Neural progenitor cell (in vitro differentiated cells): ENCODE data around the gene ZNF710. TPM values are rescaled to one million over a fixed set of nuclear protein-coding genes. Genes with fewer than 3 reads are reported as not detected.
A peak's percentile ranks its signal among the peaks of the same experiment; 100 is the strongest.

ENCODE experiments used
- DNase-seq: peaks from one replicate; pipeline ENCODE4 v3.0.0-alpha.2; 2016; ENCODE audit warnings: low spot score
- H2AFZ ChIP-seq: fragments of 200-600 bp; sonication (generic); replicated peaks from 2 replicates; pipeline ENCODE4 v1.6.1; 2016; ENCODE audit warnings: antibody characterized with exemption
- H3F3A ChIP-seq: fragments of 200-600 bp; sonication (generic); 2 replicates; pipeline ENCODE4 v1.6.1; 2016; ENCODE audit warnings: antibody characterized with exemption, low read depth
- H3K27ac ChIP-seq: fragments of 200-600 bp; sonication (generic); 2 replicates; pipeline ENCODE4 v1.5.1; 2016; ENCODE audit warnings: mild to moderate bottlenecking
- H3K27me3 ChIP-seq: fragments of 200-600 bp; sonication (generic); 2 replicates; pipeline ENCODE4 v1.6.1; 2016; ENCODE audit warnings: mild to moderate bottlenecking, moderate library complexity
- H3K36me3 ChIP-seq: fragments of 200-600 bp; sonication (generic); 2 replicates; pipeline ENCODE4 v1.5.1; 2016
- H3K4me1 ChIP-seq: fragments of 200-600 bp; sonication (generic); 2 replicates; pipeline ENCODE4 v1.6.1; 2016; ENCODE audit warnings: mixed run types
- H3K4me2 ChIP-seq: fragments of 200-600 bp; sonication (generic); 2 replicates; pipeline ENCODE4 v1.6.1; 2016
- H3K4me3 ChIP-seq: fragments of 200-600 bp; sonication (generic); 2 replicates; pipeline ENCODE4 v1.5.1; 2016
- H3K79me2 ChIP-seq: fragments of 200-600 bp; sonication (generic); 2 replicates; pipeline ENCODE4 v1.6.1; 2016; ENCODE audit warnings: low read depth
- H3K9ac ChIP-seq: fragments of 200-600 bp; sonication (generic); 2 replicates; pipeline ENCODE4 v1.6.1; 2016
- H3K9me3 ChIP-seq: fragments of 200-600 bp; sonication (generic); 2 replicates; pipeline ENCODE4 v1.5.1; 2016; ENCODE audit warnings: low read depth
- H4K20me1 ChIP-seq: fragments of 200-600 bp; sonication (generic); 2 replicates; pipeline ENCODE4 v1.6.1; 2016; ENCODE audit warnings: low read depth
- H3K27ac Mint-ChIP-seq: 3 replicates; pipeline ENCODE4 v1.8.0; 2021; ENCODE audit warnings: mixed read lengths
- H3K27me3 Mint-ChIP-seq: 2 replicates; pipeline ENCODE4 v1.8.0; 2022; ENCODE audit warnings: low read depth, mild to moderate bottlenecking, inconsistent platforms, moderate library complexity, mixed read lengths; ENCODE audit not compliant: insufficient read depth
- H3K36me3 Mint-ChIP-seq: 3 replicates; pipeline ENCODE4 v1.8.0; 2021; ENCODE audit warnings: mixed read lengths
- H3K4me1 Mint-ChIP-seq: 3 replicates; pipeline ENCODE4 v1.8.0; 2021; ENCODE audit warnings: mixed read lengths
- H3K4me3 Mint-ChIP-seq: 3 replicates; pipeline ENCODE4 v1.8.0; 2021; ENCODE audit warnings: mild to moderate bottlenecking, moderate library complexity, mixed read lengths
- H3K9me3 Mint-ChIP-seq: 3 replicates; pipeline ENCODE4 v1.8.0; 2020; ENCODE audit warnings: mixed read lengths
- CTCF ChIP-seq: fragments of 200-600 bp; sonication (generic); IDR thresholded peaks from 2 replicates; pipeline ENCODE4 v1.5.1; 2017; ENCODE audit warnings: antibody characterized with exemption, mild to moderate bottlenecking
- EZH2 ChIP-seq: fragments of 200-600 bp; sonication (generic); IDR thresholded peaks from 2 replicates; pipeline ENCODE4 v1.6.1; 2017; ENCODE audit warnings: antibody characterized with exemption, mild to moderate bottlenecking, moderate library complexity
- EZH2phosphoT487 ChIP-seq: fragments of 200-600 bp; sonication (generic); IDR thresholded peaks from 2 replicates; pipeline ENCODE4 v1.6.1; 2017; ENCODE audit warnings: antibody characterized with exemption
- total RNA-seq: library from RNA; depleted of rRNA; stranded (reverse); fragments of >200 nt; gene quantifications from 2 replicates; pipeline ENCODE4 v1.2.3, GENCODE V29; 2015; ENCODE audit warnings: low replicate concordance

Gene ZNF710
- total RNA-seq, 1 donor from 2014 or later = 14.9 TPM

GRCh38 chr15:90042356-90042755 is 41.2 kb downstream of the ZNF710 start:
- H3K79me2 ChIP-seq = peaks cover 80% of the 10 kb centered on the region
- Mint-ChIP-seq H3K9me3 (no peaks in the 10 kb centered on the region), H3K4me1 (peaks cover 60% of the 10 kb centered on the region), H3K27me3 (no peaks in the 10 kb centered on the region), H3K36me3 (peaks cover 8% of the 10 kb centered on the region), H3K27ac (peak overlapping the region; percentile 87), H3K4me3 (no peak overlapping the region)
- peaks cover 45% of the 10 kb centered on the region for H3K4me1 ChIP-seq
- no peaks in the 10 kb centered on the region for H3K9me3 ChIP-seq
- no peaks in the 10 kb centered on the region for H3K36me3 ChIP-seq
- TF ChIP-seq EZH2phosphoT487 (no peak), CTCF (no peak), EZH2 (no peak)
- H3K4me2 ChIP-seq = no peak overlapping the region
- H3K4me3 ChIP-seq = no peak overlapping the region
- no peak overlapping the region for H3K9ac ChIP-seq
- H3K27ac ChIP-seq = peak overlapping the region; percentile 88
- H4K20me1 ChIP-seq = peaks cover 16% of the 10 kb centered on the region
- peaks cover 31% of the 10 kb centered on the region for H3F3A ChIP-seq
- no peak overlapping the region for H2AFZ ChIP-seq
- no peaks in the 10 kb centered on the region for H3K27me3 ChIP-seq
- no peak for DNase-seq

DNA sequence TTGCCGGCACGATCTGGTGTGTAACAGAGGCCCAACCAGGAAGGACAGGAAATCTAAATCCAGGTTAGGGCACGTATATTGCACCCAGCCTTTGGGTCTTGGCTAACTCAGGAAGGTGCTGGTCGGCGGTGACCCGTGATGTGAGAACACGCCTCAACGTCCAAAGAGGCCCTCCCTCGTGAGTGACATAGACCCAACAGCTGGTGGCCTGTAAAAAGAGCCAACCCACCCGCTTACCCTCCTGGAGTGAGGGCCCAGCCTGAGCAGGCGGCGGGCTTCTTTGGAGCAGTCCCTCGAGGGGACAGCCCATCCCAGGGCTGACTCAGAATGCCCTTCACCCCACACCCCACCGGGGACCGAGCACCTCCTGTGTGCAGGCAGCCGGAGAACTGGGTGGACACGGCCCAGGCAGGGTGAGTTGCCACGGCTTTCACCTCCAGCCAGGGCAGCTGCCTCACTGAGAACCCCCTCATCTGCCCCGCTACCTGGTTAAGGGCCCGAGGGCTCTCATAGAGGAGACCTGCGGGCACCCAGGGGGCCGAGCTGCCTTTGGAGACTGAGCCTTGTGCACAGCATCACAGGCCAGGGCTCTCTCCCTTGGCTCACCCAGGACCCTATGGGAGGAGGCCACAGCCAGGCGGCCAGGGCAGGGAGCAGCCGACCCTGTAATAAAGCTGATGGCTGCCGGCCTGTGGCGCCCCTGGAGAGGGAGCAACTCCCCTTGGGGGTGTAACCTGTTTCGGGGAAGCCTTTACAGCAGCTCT is 41.8 kb downstream of the ZNF710 start:
- TF ChIP-seq CTCF (no peak), EZH2phosphoT487 (no peak), EZH2 (no peak)
- Histone ChIP-seq H3K79me2 (peaks cover 80% of the 10 kb centered on the region), H3K27ac (peak overlapping the region; percentile 88), H3K9me3 (no peaks in the 10 kb centered on the region), H3K36me3 (no peaks in the 10 kb centered on the region), H2AFZ (no peak overlapping the region), H3K4me3 (no peak overlapping the region), H4K20me1 (peaks cover 12% of the 10 kb centered on the region), H3K4me2 (peak overlapping the region; percentile 28), H3K27me3 (no peaks in the 10 kb centered on the region), H3K4me1 (peaks cover 44% of the 10 kb centered on the region), H3F3A (peaks cover 31% of the 10 kb centered on the region), H3K9ac (no peak overlapping the region)
- peak; percentile 64 for DNase-seq
- Mint-ChIP-seq H3K27ac (peak overlapping the region; percentile 94), H3K27me3 (no peaks in the 10 kb centered on the region), H3K9me3 (no peaks in the 10 kb centered on the region), H3K36me3 (peaks cover 8% of the 10 kb centered on the region), H3K4me1 (peaks cover 56% of the 10 kb centered on the region), H3K4me3 (no peak overlapping the region)

DNA sequence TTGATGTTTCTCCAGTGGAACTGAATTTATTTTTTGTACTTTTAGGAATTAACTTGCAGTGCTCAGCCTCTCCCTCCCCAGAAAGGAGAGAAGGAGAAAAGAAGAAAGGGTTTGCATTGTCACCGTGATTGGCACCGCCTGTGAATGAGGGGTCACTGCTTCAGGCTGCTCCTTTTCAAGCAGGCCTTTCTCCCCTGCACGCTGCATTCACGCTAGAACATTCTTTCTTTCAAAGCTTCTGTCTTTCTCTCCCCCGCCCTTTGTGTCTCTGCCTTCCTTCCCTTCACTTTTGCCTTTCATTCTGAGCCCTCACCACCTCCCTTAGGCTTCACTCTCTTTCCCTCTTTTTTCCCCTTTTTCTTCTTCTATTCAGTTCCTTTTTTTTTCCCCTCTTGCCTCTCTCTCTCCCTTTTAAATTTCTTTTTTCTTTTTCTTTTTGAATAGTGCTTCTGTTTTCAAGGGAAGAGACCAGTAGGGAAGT is 42.4 kb downstream of the ZNF710 start:
- Histone ChIP-seq H3K79me2 (peaks cover 80% of the 10 kb centered on the region), H3K9ac (no peak overlapping the region), H2AFZ (no peak overlapping the region), H3K4me2 (peak overlapping the region; percentile 55), H3K4me3 (no peak overlapping the region), H3K27ac (peak overlapping the region; percentile 88), H4K20me1 (peaks cover 8% of the 10 kb centered on the region), H3K27me3 (no peaks in the 10 kb centered on the region), H3K9me3 (no peaks in the 10 kb centered on the region), H3K36me3 (no peaks in the 10 kb centered on the region), H3K4me1 (peaks cover 40% of the 10 kb centered on the region), H3F3A (peaks cover 31% of the 10 kb centered on the region)
- no peaks in the 10 kb centered on the region for H3K27me3 Mint-ChIP-seq
- TF ChIP-seq CTCF (no peak), EZH2 (no peak), EZH2phosphoT487 (no peak)
- peaks cover 50% of the 10 kb centered on the region for H3K4me1 Mint-ChIP-seq
- no peaks in the 10 kb centered on the region for H3K9me3 Mint-ChIP-seq
- no peak overlapping the region for H3K4me3 Mint-ChIP-seq
- H3K36me3 Mint-ChIP-seq = peaks cover 5% of the 10 kb centered on the region
- DNase-seq = peak; percentile 73
- peak overlapping the region; percentile 94 for H3K27ac Mint-ChIP-seq
